ENCODE measurements around the gene TEX14.

- TF ChIP-seq CTCF (IDR thresholded peaks at IDR 0.05) (no peak), HMGXB4 (CRISPR knock-in tag; IDR thresholded peaks at IDR 0.05; ENCODE audit: borderline replicate concordance) (no peak), HOXB13 (CRISPR knock-in tag; IDR thresholded peaks at IDR 0.05; ENCODE audit: low read depth) (no peak), PBX3 (IDR thresholded peaks at IDR 0.05) (no peak), ESRRA (IDR thresholded peaks at IDR 0.05; ENCODE audit: borderline replicate concordance, low read length) (no peak), POLR2A (IDR thresholded peaks at IDR 0.05; ENCODE audit: low read length) (no peak), BCL3 (IDR thresholded peaks at IDR 0.05) (no peak), CHD2 (IDR thresholded peaks at IDR 0.05; ENCODE audit: low read length, partially characterized antibody) (no peak), CEBPB (IDR thresholded peaks at IDR 0.05) (no peak), EP300 (IDR thresholded peaks at IDR 0.05) (no peak), USF2 (IDR thresholded peaks at IDR 0.05) (no peak), CBX8 (IDR thresholded peaks at IDR 0.05) (no peak), BHLHE40 (IDR thresholded peaks at IDR 0.05; ENCODE audit: low read depth, low read length) (no peak), RAD21 (conservative IDR thresholded peaks at IDR 0.05 in 1 of 2, IDR thresholded peaks at IDR 0.05 in 1 of 2) (no peak)
Observed at GRCh38 chr17:58669853-58670252, 22.0 kb downstream of the TEX14 start.
